Measurements from ENCODE around the gene OSBPL8. TPM values are rescaled to one million over a fixed set of nuclear protein-coding genes. Genes with fewer than 3 reads are reported as not detected.

Gene OSBPL8
- total RNA-seq, 1 experiment from 2014 or later = 71.1 TPM

DNA sequence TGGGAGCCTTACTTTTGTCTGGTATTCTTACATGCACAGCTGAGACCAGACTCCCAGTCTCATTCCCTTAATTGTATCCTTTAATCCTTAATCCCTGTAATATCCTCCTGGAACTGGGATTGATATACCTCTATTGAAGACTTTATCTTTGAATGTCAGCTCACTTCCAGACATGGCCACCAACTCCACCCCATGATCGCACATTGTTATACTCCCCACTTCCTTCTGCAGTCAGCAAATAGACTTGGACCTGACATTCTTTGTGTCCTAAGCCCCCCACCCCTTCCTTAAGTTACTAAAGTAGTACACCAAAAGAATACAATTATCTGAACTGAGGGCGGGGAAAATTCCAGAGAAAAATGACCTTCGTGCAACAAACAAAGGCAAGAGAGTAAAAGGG, 8.6 kb upstream of the OSBPL8 start:
- no peak overlapping the region for H3K4me3 Mint-ChIP-seq (ENCODE audit: unreplicated experiment)
- ChIA-PET CTCF (interaction anchor here (2.2 kb wide), 1 partner anchor 19 kb away, joined by 6 read pairs; no protein-coding TSS in a partner anchor), POLR2A (no interaction called here)
- H3K36me3 Mint-ChIP-seq (ENCODE audit: insufficient read depth, unreplicated experiment) = no peaks in the 10 kb centered on the region
- no peaks in the 10 kb centered on the region for H3K4me1 Mint-ChIP-seq (ENCODE audit: insufficient read depth, unreplicated experiment)
- intact Hi-C loops (cut with micrococcal nuclease) = no loop called here
- H3K9me3 Mint-ChIP-seq (ENCODE audit: unreplicated experiment) = no peaks in the 10 kb centered on the region
- DNase-seq (ENCODE audit: unreplicated experiment) = no peak
- no TSS peak for BruUV-seq (replicated peaks)
- no peaks in the 10 kb centered on the region for H3K27me3 Mint-ChIP-seq (ENCODE audit: insufficient read depth, unreplicated experiment)
- no peak overlapping the region for H3K27ac Mint-ChIP-seq (ENCODE audit: low read depth, unreplicated experiment)
- TF ChIP-seq, protein P1, sequence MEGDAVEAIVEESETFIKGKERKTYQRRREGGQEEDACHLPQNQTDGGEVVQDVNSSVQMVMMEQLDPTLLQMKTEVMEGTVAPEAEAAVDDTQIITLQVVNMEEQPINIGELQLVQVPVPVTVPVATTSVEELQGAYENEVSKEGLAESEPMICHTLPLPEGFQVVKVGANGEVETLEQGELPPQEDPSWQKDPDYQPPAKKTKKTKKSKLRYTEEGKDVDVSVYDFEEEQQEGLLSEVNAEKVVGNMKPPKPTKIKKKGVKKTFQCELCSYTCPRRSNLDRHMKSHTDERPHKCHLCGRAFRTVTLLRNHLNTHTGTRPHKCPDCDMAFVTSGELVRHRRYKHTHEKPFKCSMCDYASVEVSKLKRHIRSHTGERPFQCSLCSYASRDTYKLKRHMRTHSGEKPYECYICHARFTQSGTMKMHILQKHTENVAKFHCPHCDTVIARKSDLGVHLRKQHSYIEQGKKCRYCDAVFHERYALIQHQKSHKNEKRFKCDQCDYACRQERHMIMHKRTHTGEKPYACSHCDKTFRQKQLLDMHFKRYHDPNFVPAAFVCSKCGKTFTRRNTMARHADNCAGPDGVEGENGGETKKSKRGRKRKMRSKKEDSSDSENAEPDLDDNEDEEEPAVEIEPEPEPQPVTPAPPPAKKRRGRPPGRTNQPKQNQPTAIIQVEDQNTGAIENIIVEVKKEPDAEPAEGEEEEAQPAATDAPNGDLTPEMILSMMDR (IDR thresholded peaks at IDR 0.05; ENCODE audit: unreplicated experiment) = no peak

DNA sequence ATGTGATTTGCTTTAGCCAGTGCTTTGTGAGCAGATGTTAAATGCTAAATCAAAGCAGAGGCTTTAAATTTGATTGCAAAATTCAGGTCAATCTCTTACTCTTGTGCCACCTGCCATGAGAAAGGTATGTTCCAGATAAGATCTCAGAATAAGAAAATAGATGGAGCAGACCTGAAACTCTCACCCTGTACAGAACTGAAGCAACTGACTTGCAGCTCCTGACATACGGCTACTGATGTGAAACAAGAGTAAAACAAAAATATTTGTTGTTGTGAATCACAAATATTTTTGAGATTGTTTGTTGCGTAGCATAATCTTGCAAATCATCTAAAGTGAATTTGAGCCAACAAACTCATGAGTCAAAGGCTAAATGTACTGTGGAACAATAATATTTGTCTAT, 3.5 kb upstream of the OSBPL8 start:
- no peak for DNase-seq (ENCODE audit: unreplicated experiment)
- H3K27ac Mint-ChIP-seq (ENCODE audit: low read depth, unreplicated experiment) = no peak overlapping the region
- POLR2A ChIA-PET = interaction anchor here (0.9 to 7.0 kb wide), 4 partner anchors 9 to 215 kb away, joined by 3 to 62 read pairs (median 4); partner anchors contain the start of gene BBS10
- H3K4me3 Mint-ChIP-seq (ENCODE audit: unreplicated experiment) = no peak overlapping the region
- no peaks in the 10 kb centered on the region for H3K9me3 Mint-ChIP-seq (ENCODE audit: unreplicated experiment)
- H3K4me1 Mint-ChIP-seq (ENCODE audit: insufficient read depth, unreplicated experiment) = peaks cover under 1% of the 10 kb centered on the region
- BruUV-seq (replicated peaks) = no TSS peak
- H3K36me3 Mint-ChIP-seq (ENCODE audit: insufficient read depth, unreplicated experiment) = no peaks in the 10 kb centered on the region
- intact Hi-C loops (cut with micrococcal nuclease) = no loop called here
- TF ChIP-seq, protein P1 (IDR thresholded peaks at IDR 0.05; ENCODE audit: unreplicated experiment) = no peak
- CTCF ChIA-PET = interaction anchor here (0.9 to 6.9 kb wide), 3 partner anchors 18 to 34 kb away, joined by 3 to 42 read pairs (median 4); no protein-coding TSS in a partner anchor
- H3K27me3 Mint-ChIP-seq (ENCODE audit: insufficient read depth, unreplicated experiment) = no peaks in the 10 kb centered on the region

DNA sequence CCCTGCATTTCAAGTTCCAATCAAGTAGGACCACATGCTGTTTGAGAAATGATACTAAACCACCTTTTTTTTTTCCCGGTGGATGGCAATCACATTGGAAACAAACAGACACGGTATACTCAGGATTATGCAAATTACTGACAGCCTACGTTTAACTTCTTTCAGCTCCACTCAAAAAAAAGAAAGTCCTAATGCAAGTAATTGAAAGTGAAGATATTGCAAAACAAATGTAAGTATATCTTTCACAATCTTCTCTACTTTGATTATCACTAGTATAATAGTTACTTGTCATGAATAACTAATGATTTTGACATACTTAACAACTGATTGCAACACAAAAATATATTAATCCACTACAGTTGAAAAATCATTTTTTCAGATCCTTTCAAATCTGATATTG, 2.6 kb upstream of the OSBPL8 start:
- intact Hi-C loops (cut with micrococcal nuclease) = no loop called here
- H3K27me3 Mint-ChIP-seq (ENCODE audit: insufficient read depth, unreplicated experiment) = no peaks in the 10 kb centered on the region
- TF ChIP-seq, protein P1 (IDR thresholded peaks at IDR 0.05; ENCODE audit: unreplicated experiment) = no peak
- ChIA-PET CTCF (interaction anchor here (0.6 to 6.9 kb wide), 7 partner anchors 9 to 523 kb away, joined by 3 to 42 read pairs (median 3); no protein-coding TSS in a partner anchor), POLR2A (interaction anchor here (0.5 to 7.0 kb wide), 7 partner anchors 12 to 584 kb away, joined by 3 to 62 read pairs (median 3); partner anchors contain the start of gene BBS10)
- no peak for DNase-seq (ENCODE audit: unreplicated experiment)
- H3K4me3 Mint-ChIP-seq (ENCODE audit: unreplicated experiment) = no peak overlapping the region
- BruUV-seq (replicated peaks) = no TSS peak
- no peaks in the 10 kb centered on the region for H3K36me3 Mint-ChIP-seq (ENCODE audit: insufficient read depth, unreplicated experiment)
- H3K4me1 Mint-ChIP-seq (ENCODE audit: insufficient read depth, unreplicated experiment) = peaks cover 6% of the 10 kb centered on the region
- H3K9me3 Mint-ChIP-seq (ENCODE audit: unreplicated experiment) = no peaks in the 10 kb centered on the region
- no peak overlapping the region for H3K27ac Mint-ChIP-seq (ENCODE audit: low read depth, unreplicated experiment)

DNA sequence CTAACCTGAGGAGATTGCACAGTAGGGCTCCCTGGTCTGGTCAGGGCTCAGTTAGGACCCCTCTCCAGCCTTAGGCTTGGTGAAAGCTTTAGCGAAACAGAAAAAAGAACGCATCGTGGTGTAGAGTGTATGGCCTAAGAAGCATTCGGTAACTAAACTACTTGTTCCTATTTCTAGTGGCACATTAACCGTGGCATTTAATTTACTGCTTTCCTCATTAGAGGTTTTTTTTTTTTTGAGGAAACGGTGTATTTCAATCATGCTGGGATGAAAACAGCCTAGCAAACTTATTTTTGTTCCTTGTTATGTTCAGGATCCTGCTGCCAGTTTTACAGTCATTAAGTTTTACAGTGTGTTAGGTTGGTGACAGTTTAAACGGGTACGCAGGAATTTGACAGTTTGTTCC, 518 bp upstream of the OSBPL8 start:
- Mint-ChIP-seq H3K27ac (ENCODE audit: low read depth, unreplicated experiment) (peak overlapping the region; percentile 95), H3K9me3 (ENCODE audit: unreplicated experiment) (no peaks in the 10 kb centered on the region), H3K27me3 (ENCODE audit: insufficient read depth, unreplicated experiment) (no peaks in the 10 kb centered on the region), H3K4me1 (ENCODE audit: insufficient read depth, unreplicated experiment) (peaks cover 21% of the 10 kb centered on the region), H3K36me3 (ENCODE audit: insufficient read depth, unreplicated experiment) (no peaks in the 10 kb centered on the region), H3K4me3 (ENCODE audit: unreplicated experiment) (peak overlapping the region; percentile 89)
- no peak for DNase-seq (ENCODE audit: unreplicated experiment)
- BruUV-seq (replicated peaks) = no TSS peak
- intact Hi-C loops (cut with micrococcal nuclease) = no loop called here
- ChIA-PET CTCF (interaction anchor here (0.6 to 6.9 kb wide), 8 partner anchors 25 to 585 kb away, joined by 3 to 42 read pairs (median 4); no protein-coding TSS in a partner anchor), POLR2A (interaction anchor here (0.5 to 7.0 kb wide), 10 partner anchors 9 to 598 kb away, joined by 3 to 62 read pairs (median 6); partner anchors contain the start of gene NAP1L1)
- TF ChIP-seq, protein P1 (IDR thresholded peaks at IDR 0.05; ENCODE audit: unreplicated experiment) = no peak
